ENCODE results near the gene CAPN15.

CAPN15 gene

GRCh38 chr16:575354-576196 lies 48.1 kb downstream of the CAPN15 start:
- in situ Hi-C loops (cut with MboI; ENCODE audit: low sequenced_read_pairs): no loop called here

- in situ Hi-C loops (cut with MboI; ENCODE audit: low sequenced_read_pairs): no loop called here
Observed at GRCh38 chr16:576197-576822, 48.8 kb downstream of the CAPN15 start.

- in situ Hi-C loops (cut with MboI; ENCODE audit: low sequenced_read_pairs): no loop called here
Observed at GRCh38 chr16:576823-577201, 49.3 kb downstream of the CAPN15 start.

GRCh38 chr16:577796-578195 lies 50.3 kb downstream of the CAPN15 start:
- in situ Hi-C loops (cut with MboI; ENCODE audit: low sequenced_read_pairs): no loop called here

- in situ Hi-C loops (cut with MboI; ENCODE audit: low sequenced_read_pairs): no loop called here
Observed at GRCh38 chr16:578232-578869, 50.8 kb downstream of the CAPN15 start.

GRCh38 chr16:578870-579405 lies 51.4 kb downstream of the CAPN15 start:
- in situ Hi-C loops (cut with MboI; ENCODE audit: low sequenced_read_pairs): no loop called here

GRCh38 chr16:580141-580945 lies 52.8 kb downstream of the CAPN15 start:
- in situ Hi-C loops (cut with MboI; ENCODE audit: low sequenced_read_pairs): no loop called here

- in situ Hi-C loops (cut with MboI; ENCODE audit: low sequenced_read_pairs): no loop called here
Observed at GRCh38 chr16:580946-581498, 53.5 kb downstream of the CAPN15 start.

- in situ Hi-C loops (cut with MboI; ENCODE audit: low sequenced_read_pairs): no loop called here
Observed at GRCh38 chr16:582218-582613, 54.7 kb downstream of the CAPN15 start.

GRCh38 chr16:582614-583331 lies 55.3 kb downstream of the CAPN15 start:
- in situ Hi-C loops (cut with MboI; ENCODE audit: low sequenced_read_pairs): no loop called here

- in situ Hi-C loops (cut with MboI; ENCODE audit: low sequenced_read_pairs): no loop called here
Observed at GRCh38 chr16:583470-583814, 55.9 kb downstream of the CAPN15 start.

- in situ Hi-C loops (cut with MboI; ENCODE audit: low sequenced_read_pairs): no loop called here
Observed at GRCh38 chr16:583815-584591, 56.5 kb downstream of the CAPN15 start.

- in situ Hi-C loops (cut with MboI; ENCODE audit: low sequenced_read_pairs): no loop called here
Observed at GRCh38 chr16:585351-585750, 57.8 kb downstream of the CAPN15 start.

- in situ Hi-C loops (cut with MboI; ENCODE audit: low sequenced_read_pairs): no loop called here
Observed at GRCh38 chr16:586047-586644, 58.6 kb downstream of the CAPN15 start.

- in situ Hi-C loops (cut with MboI; ENCODE audit: low sequenced_read_pairs): no loop called here
Observed at GRCh38 chr16:586645-587590, 59.4 kb downstream of the CAPN15 start.

- in situ Hi-C loops (cut with MboI; ENCODE audit: low sequenced_read_pairs): no loop called here
Observed at GRCh38 chr16:588639-588888, 61.1 kb downstream of the CAPN15 start.

GRCh38 chr16:588889-589657 lies 61.6 kb downstream of the CAPN15 start:
- in situ Hi-C loops (cut with MboI; ENCODE audit: low sequenced_read_pairs): no loop called here

All from HL-60/S4 (cell line).